Measurements from ENCODE around the gene RAVER1. TPM values are rescaled to one million over a fixed set of nuclear protein-coding genes. Genes with fewer than 3 reads are reported as not detected.

Gene RAVER1
- total and polyA plus RNA-seq, 9 of the 15 experiments (the other 6 are each of a cell fraction or from before 2014, with no cell fraction given) = 0.06 to 113 (median 7.0) TPM

- Histone ChIP-seq H3K27ac (ENCODE audit: extremely low read depth, low read depth, low read length) (no peak overlapping the region), H3K4me2 (ENCODE audit: insufficient read depth, low read length) (no peak overlapping the region), H3K9ac (ENCODE audit: insufficient read depth in 1 of 2, low read depth in 2 of 2, low read length in 2 of 2) (no peak overlapping the region), H3K9me1 (ENCODE audit: control insufficient read depth, insufficient read depth, low read length) (no peaks in the 10 kb centered on the region), H3K36me3 (ENCODE audit: control insufficient read depth, insufficient read depth, low read length) (peaks cover 45% of the 10 kb centered on the region), H3K27me3 (ENCODE audit: control insufficient read depth in 2 of 2, insufficient read depth in 2 of 2, low read length in 2 of 2) (no peaks in the 10 kb centered on the region), H3K4me3 (no peak overlapping the region), H2AFZ (ENCODE audit: low read depth, low read length) (no peak overlapping the region), H4K20me1 (replicated peaks; ENCODE audit: control insufficient read depth, insufficient read depth, low read length) (no peaks in the 10 kb centered on the region), H3K4me1 (replicated peaks in 1 of 2; ENCODE audit: control insufficient read depth in 2 of 2, insufficient read depth in 2 of 2, low read length in 2 of 2) (peaks cover 3 to 4% of the 10 kb centered on the region in 2 experiments; a peak in 1 of 5 replicates), H3K79me2 (ENCODE audit: control insufficient read depth, insufficient read depth, low read length) (peaks cover 17% of the 10 kb centered on the region), H3K9me3 (replicated peaks; ENCODE audit: control insufficient read depth, insufficient read depth, low read depth, low read length) (no peaks in the 10 kb centered on the region)
- CTCF ChIA-PET (ENCODE audit: low intra/inter-chr PET ratio) = interaction anchor here (0.6 kb wide), 1 partner anchor 18 kb away, joined by 3 read pairs; no protein-coding TSS in a partner anchor
- no peak for DNase-seq (ENCODE audit: extremely low read depth in 1 of 4, low spot score in 3 of 4)
- WGBS (ENCODE audit: insufficient coverage, low coverage, missing lambda C conversion rate) = 100% methylated on average over 4 of the region's 5 CpGs
- BruUV-seq (replicated peaks) = no TSS peak
- intact Hi-C loops (cut with micrococcal nuclease) = no loop called here
- in situ Hi-C loops (cut with MboI) = no loop called here
- no peak for FAIRE-seq
- POLR2A ChIA-PET = no interaction called here
- no peak for ATAC-seq
- TF ChIP-seq DIDO1 (tag; IDR thresholded peaks at IDR 0.05; ENCODE audit: low read depth) (no peak), GABPA (tag; conservative IDR thresholded peaks at IDR 0.05; ENCODE audit: low read depth) (no peak), RB1 (IDR thresholded peaks at IDR 0.05; ENCODE audit: low read depth) (no peak), ZNF668 (CRISPR knock-in tag; IDR thresholded peaks at IDR 0.05) (no peak), ZFX (CRISPR knock-in tag; IDR thresholded peaks at IDR 0.05) (no peak), CBFB (CRISPR knock-in tag; IDR thresholded peaks at IDR 0.05) (no peak), DACH1 (IDR thresholded peaks at IDR 0.05; ENCODE audit: partially characterized antibody) (no peak), CC2D1A (IDR thresholded peaks at IDR 0.05) (no peak)
These were observed 41.6 kb upstream of the RAVER1 start for GRCh38 chr19:10374931-10375330.

- H4K20me1 ChIP-seq (replicated peaks; ENCODE audit: control insufficient read depth, insufficient read depth, low read length) = no peaks in the 10 kb centered on the region
- POLR2A ChIA-PET = interaction anchor here (0.6 to 1.7 kb wide), 2 partner anchors 10 to 16 kb away, joined by 4 read pairs; no protein-coding TSS in a partner anchor
- CTCF ChIA-PET (ENCODE audit: low intra/inter-chr PET ratio) = no interaction called here
- TF ChIP-seq SMARCA5 (IDR thresholded peaks at IDR 0.05) = no peak
- no peak for TF ChIP-seq WHSC1 (IDR thresholded peaks at IDR 0.05; ENCODE audit: low read length)
- no peak for TF ChIP-seq RBM15 (IDR thresholded peaks at IDR 0.05; ENCODE audit: insufficient read depth, low read length)
- TF ChIP-seq ETS2 (tag; IDR thresholded peaks at IDR 0.05; ENCODE audit: borderline replicate concordance, poor library complexity, severe bottlenecking) = no peak
- TF ChIP-seq ZBTB17 (CRISPR knock-in tag; IDR thresholded peaks at IDR 0.05) = no peak
- no peak for TF ChIP-seq TEAD2 (tag; IDR thresholded peaks at IDR 0.05)
- TF ChIP-seq ZNF586 (CRISPR knock-in tag; conservative IDR thresholded peaks at IDR 0.05) = no peak
These were observed 39.4 kb upstream of the RAVER1 start for GRCh38 chr19:10372690-10373089.

More at GRCh38 chr19:10372690-10373089, 39.4 kb upstream of the RAVER1 start:
- no peak overlapping the region for H3K4me3 ChIP-seq
- BruUV-seq (replicated peaks) = no TSS peak
- H3K79me2 ChIP-seq (ENCODE audit: control insufficient read depth, insufficient read depth, low read length) = no peaks in the 10 kb centered on the region
- no peak overlapping the region for H3K4me2 ChIP-seq (ENCODE audit: insufficient read depth, low read length)
- DNase-seq (ENCODE audit: extremely low read depth in 1 of 4, low spot score in 3 of 4) = no peak
- H3K9ac ChIP-seq (ENCODE audit: insufficient read depth in 1 of 2, low read depth in 2 of 2, low read length in 2 of 2) = no peak overlapping the region
- H2AFZ ChIP-seq (ENCODE audit: low read depth, low read length) = no peak overlapping the region
- no peak overlapping the region for H3K27ac ChIP-seq (ENCODE audit: extremely low read depth, low read depth, low read length)
- no peaks in the 10 kb centered on the region for H3K9me3 ChIP-seq (replicated peaks; ENCODE audit: control insufficient read depth, insufficient read depth, low read depth, low read length)
- no peak for ATAC-seq
- no peaks in the 10 kb centered on the region for H3K4me1 ChIP-seq (replicated peaks in 1 of 2; ENCODE audit: control insufficient read depth in 2 of 2, insufficient read depth in 2 of 2, low read length in 2 of 2)
- no peaks in the 10 kb centered on the region for H3K27me3 ChIP-seq (ENCODE audit: control insufficient read depth in 2 of 2, insufficient read depth in 2 of 2, low read length in 2 of 2)
- peaks cover 54% of the 10 kb centered on the region for H3K36me3 ChIP-seq (ENCODE audit: control insufficient read depth, insufficient read depth, low read length)
- intact Hi-C loops (cut with micrococcal nuclease) = no loop called here
- in situ Hi-C loops (cut with MboI) = no loop called here
- WGBS (ENCODE audit: insufficient coverage, low coverage, missing lambda C conversion rate) = 100% methylated on average over 3 of the region's 3 CpGs
- H3K9me1 ChIP-seq (ENCODE audit: control insufficient read depth, insufficient read depth, low read length) = no peaks in the 10 kb centered on the region
- FAIRE-seq = no peak

Data from K562 (cell line).